ENCODE measurements around the gene ZNF574.

ZNF574 gene

DNA sequence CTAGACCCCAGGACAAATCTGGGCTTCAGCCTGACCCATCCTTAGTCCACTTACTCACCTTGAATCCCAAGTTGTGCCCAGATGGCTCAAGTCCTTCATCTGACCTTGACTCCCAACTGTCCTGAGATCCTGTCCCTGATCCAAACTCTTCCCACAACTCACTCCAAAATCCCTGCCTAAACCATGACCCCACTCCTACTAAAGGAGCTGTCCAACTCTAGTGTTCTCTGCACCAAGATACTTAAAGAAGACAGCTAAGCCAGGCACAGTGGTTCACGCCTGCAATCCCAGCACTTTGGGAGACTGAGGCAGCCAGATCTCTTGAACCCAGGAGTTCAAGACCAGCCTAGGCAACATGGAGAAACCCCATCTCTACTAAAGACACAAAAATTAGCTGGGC is 47.8 kb downstream of the ZNF574 start:
- H4K20me1 ChIP-seq (ENCODE audit: control insufficient read depth, insufficient read depth, low read depth, low read length): no peaks in the 10 kb centered on the region
- H3K4me3 ChIP-seq (ENCODE audit: low read length): peak overlapping the region; percentile 73
- no peaks in the 10 kb centered on the region for H3K9me3 ChIP-seq (ENCODE audit: control insufficient read depth, insufficient read depth, low read length)
- H3K4me2 ChIP-seq (ENCODE audit: low read length): peak overlapping the region; percentile 87
- H3K79me2 ChIP-seq (ENCODE audit: control insufficient read depth, low read length): peaks cover 79% of the 10 kb centered on the region
- peaks cover 34% of the 10 kb centered on the region for H3F3A ChIP-seq (ENCODE audit: control insufficient read depth, insufficient read depth)
- H3K4me1 ChIP-seq (ENCODE audit: control insufficient read depth, low read length): peaks cover 100% of the 10 kb centered on the region
- TF ChIP-seq EZH2phosphoT487 (IDR thresholded peaks at IDR 0.05; ENCODE audit: borderline replicate concordance, low read length) (no peak), CTCF (IDR thresholded peaks at IDR 0.05; ENCODE audit: low read depth, low read length, poor library complexity, severe bottlenecking) (no peak)
- H3K27ac ChIP-seq (ENCODE audit: low read depth, low read length): peak overlapping the region; percentile 98
- H3K27me3 ChIP-seq (ENCODE audit: control insufficient read depth, low read length): no peaks in the 10 kb centered on the region
- peaks cover 88% of the 10 kb centered on the region for H3K36me3 ChIP-seq (ENCODE audit: control insufficient read depth, low read length)
- H3K9me2 ChIP-seq (replicated peaks; ENCODE audit: control insufficient read depth, low read length): no peaks in the 10 kb centered on the region

GRCh38 chr19:42124386-42124901 is 48.5 kb downstream of the ZNF574 start:
- Histone ChIP-seq H4K20me1 (ENCODE audit: control insufficient read depth, insufficient read depth, low read depth, low read length) (no peaks in the 10 kb centered on the region), H3F3A (ENCODE audit: control insufficient read depth, insufficient read depth) (peaks cover 31% of the 10 kb centered on the region), H3K79me2 (ENCODE audit: control insufficient read depth, low read length) (peaks cover 86% of the 10 kb centered on the region), H3K4me2 (ENCODE audit: low read length) (peak overlapping the region; percentile 87), H3K27me3 (ENCODE audit: control insufficient read depth, low read length) (no peaks in the 10 kb centered on the region), H3K4me3 (ENCODE audit: low read length) (peak overlapping the region; percentile 73; the same call in 1 of the 2 replicates), H3K27ac (ENCODE audit: low read depth, low read length) (peak overlapping the region; percentile 98), H3K9me2 (replicated peaks; ENCODE audit: control insufficient read depth, low read length) (no peaks in the 10 kb centered on the region), H3K36me3 (ENCODE audit: control insufficient read depth, low read length) (peaks cover 86% of the 10 kb centered on the region), H3K9me3 (ENCODE audit: control insufficient read depth, insufficient read depth, low read length) (no peaks in the 10 kb centered on the region), H3K4me1 (ENCODE audit: control insufficient read depth, low read length) (peaks cover 100% of the 10 kb centered on the region)
- TF ChIP-seq CTCF (IDR thresholded peaks at IDR 0.05; ENCODE audit: low read depth, low read length, poor library complexity, severe bottlenecking) (no peak), EZH2phosphoT487 (IDR thresholded peaks at IDR 0.05; ENCODE audit: borderline replicate concordance, low read length) (no peak)

DNA sequence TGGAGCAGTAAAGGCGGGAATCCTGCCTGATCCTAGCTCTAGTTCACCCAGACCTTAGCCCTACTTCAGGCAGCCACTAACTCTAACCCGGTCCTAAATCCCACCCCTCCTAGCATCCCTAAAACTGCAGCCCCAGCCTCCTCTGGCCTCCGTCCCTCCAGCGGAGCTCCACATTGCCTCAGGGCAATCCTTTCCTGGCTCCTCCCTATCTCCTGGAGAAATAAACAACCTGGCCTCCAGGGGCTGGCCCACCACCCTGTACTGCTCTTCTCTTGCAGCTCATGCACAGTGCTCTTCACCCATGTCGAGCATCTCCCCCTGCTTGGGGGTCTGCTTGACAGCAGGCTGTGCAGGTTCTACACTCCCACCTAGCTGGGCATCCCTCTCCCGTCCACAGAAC is 49.6 kb downstream of the ZNF574 start:
- Histone ChIP-seq H3K36me3 (ENCODE audit: control insufficient read depth, low read length) (peaks cover 90% of the 10 kb centered on the region), H3K27me3 (ENCODE audit: control insufficient read depth, low read length) (no peaks in the 10 kb centered on the region), H3K27ac (ENCODE audit: low read depth, low read length) (peak overlapping the region; percentile 98), H3K4me2 (ENCODE audit: low read length) (peak overlapping the region; percentile 87), H3K9me2 (replicated peaks; ENCODE audit: control insufficient read depth, low read length) (no peaks in the 10 kb centered on the region), H3K4me3 (ENCODE audit: low read length) (peak overlapping the region; percentile 73), H4K20me1 (ENCODE audit: control insufficient read depth, insufficient read depth, low read depth, low read length) (no peaks in the 10 kb centered on the region), H3K79me2 (ENCODE audit: control insufficient read depth, low read length) (peaks cover 96% of the 10 kb centered on the region), H3K4me1 (ENCODE audit: control insufficient read depth, low read length) (peaks cover 100% of the 10 kb centered on the region), H3F3A (ENCODE audit: control insufficient read depth, insufficient read depth) (peaks cover 30% of the 10 kb centered on the region), H3K9me3 (ENCODE audit: control insufficient read depth, insufficient read depth, low read length) (no peaks in the 10 kb centered on the region)
- TF ChIP-seq EZH2phosphoT487 (IDR thresholded peaks at IDR 0.05; ENCODE audit: borderline replicate concordance, low read length) (no peak), CTCF (IDR thresholded peaks at IDR 0.05; ENCODE audit: low read depth, low read length, poor library complexity, severe bottlenecking) (no peak)

Measured in DOHH2 (cell line).